Measurements from ENCODE around the gene SEMA5A.

SEMA5A gene

GRCh38 chr5:9182899-9183695, 362.8 kb downstream of the SEMA5A start:
- no peaks in the 10 kb centered on the region for H3K27me3 Mint-ChIP-seq

GRCh38 chr5:9176641-9177040, 369.2 kb downstream of the SEMA5A start:
- no peaks in the 10 kb centered on the region for H3K4me1 Mint-ChIP-seq (ENCODE audit: low read depth)
- no peaks in the 10 kb centered on the region for H3K36me3 Mint-ChIP-seq
- H3K27ac Mint-ChIP-seq = no peak overlapping the region

More at GRCh38 chr5:9182899-9183695, 362.8 kb downstream of the SEMA5A start:
- H3K4me1 Mint-ChIP-seq (ENCODE audit: low read depth) = no peaks in the 10 kb centered on the region
- no peaks in the 10 kb centered on the region for H3K36me3 Mint-ChIP-seq
- peaks cover 4% of the 10 kb centered on the region for H3K9me3 Mint-ChIP-seq (ENCODE audit: low read depth)
- H3K4me3 Mint-ChIP-seq = no peak overlapping the region
- H3K27ac Mint-ChIP-seq = no peak overlapping the region

GRCh38 chr5:9174446-9174845, 371.4 kb downstream of the SEMA5A start:
- Mint-ChIP-seq H3K36me3 (no peaks in the 10 kb centered on the region), H3K27me3 (no peaks in the 10 kb centered on the region), H3K27ac (no peak overlapping the region), H3K4me3 (no peak overlapping the region), H3K4me1 (ENCODE audit: low read depth) (no peaks in the 10 kb centered on the region), H3K9me3 (ENCODE audit: low read depth) (peaks cover 4% of the 10 kb centered on the region)

More at GRCh38 chr5:9176641-9177040, 369.2 kb downstream of the SEMA5A start:
- Mint-ChIP-seq H3K27me3 (no peaks in the 10 kb centered on the region), H3K9me3 (ENCODE audit: low read depth) (peaks cover 4% of the 10 kb centered on the region), H3K4me3 (no peak overlapping the region)

GRCh38 chr5:9173281-9174048, 372.4 kb downstream of the SEMA5A start:
- no peaks in the 10 kb centered on the region for H3K27me3 Mint-ChIP-seq
- H3K27ac Mint-ChIP-seq = no peak overlapping the region
- peaks cover 4% of the 10 kb centered on the region for H3K9me3 Mint-ChIP-seq (ENCODE audit: low read depth)
- H3K4me1 Mint-ChIP-seq (ENCODE audit: low read depth) = no peaks in the 10 kb centered on the region
- H3K4me3 Mint-ChIP-seq = no peak overlapping the region
- H3K36me3 Mint-ChIP-seq = no peaks in the 10 kb centered on the region

GRCh38 chr5:9170026-9170425, 375.8 kb downstream of the SEMA5A start:
- Mint-ChIP-seq H3K27ac (no peak overlapping the region), H3K4me1 (ENCODE audit: low read depth) (no peaks in the 10 kb centered on the region), H3K36me3 (no peaks in the 10 kb centered on the region), H3K4me3 (no peak overlapping the region), H3K27me3 (no peaks in the 10 kb centered on the region), H3K9me3 (ENCODE audit: low read depth) (peaks cover 4% of the 10 kb centered on the region)

GRCh38 chr5:9169557-9169902, 376.3 kb downstream of the SEMA5A start:
- peaks cover 4% of the 10 kb centered on the region for H3K9me3 Mint-ChIP-seq (ENCODE audit: low read depth)
- no peak overlapping the region for H3K27ac Mint-ChIP-seq
- H3K36me3 Mint-ChIP-seq = no peaks in the 10 kb centered on the region
- no peaks in the 10 kb centered on the region for H3K4me1 Mint-ChIP-seq (ENCODE audit: low read depth)
- H3K4me3 Mint-ChIP-seq = no peak overlapping the region
- H3K27me3 Mint-ChIP-seq = no peaks in the 10 kb centered on the region

GRCh38 chr5:9168791-9169556, 376.9 kb downstream of the SEMA5A start:
- Mint-ChIP-seq H3K9me3 (ENCODE audit: low read depth) (no peaks in the 10 kb centered on the region), H3K36me3 (no peaks in the 10 kb centered on the region), H3K4me3 (no peak overlapping the region), H3K4me1 (ENCODE audit: low read depth) (no peaks in the 10 kb centered on the region), H3K27me3 (no peaks in the 10 kb centered on the region), H3K27ac (no peak overlapping the region)

- no peaks in the 10 kb centered on the region for H3K4me1 Mint-ChIP-seq (ENCODE audit: low read depth)
- no peaks in the 10 kb centered on the region for H3K27me3 Mint-ChIP-seq
- no peak overlapping the region for H3K4me3 Mint-ChIP-seq
- no peak overlapping the region for H3K27ac Mint-ChIP-seq
- no peaks in the 10 kb centered on the region for H3K9me3 Mint-ChIP-seq (ENCODE audit: low read depth)
- H3K36me3 Mint-ChIP-seq = no peaks in the 10 kb centered on the region
These were observed 379.4 kb downstream of the SEMA5A start for GRCh38 chr5:9166202-9167112.

- H3K36me3 Mint-ChIP-seq = no peaks in the 10 kb centered on the region
- H3K9me3 Mint-ChIP-seq (ENCODE audit: low read depth) = no peaks in the 10 kb centered on the region
- H3K27ac Mint-ChIP-seq = no peak overlapping the region
- no peaks in the 10 kb centered on the region for H3K4me1 Mint-ChIP-seq (ENCODE audit: low read depth)
- no peak overlapping the region for H3K4me3 Mint-ChIP-seq
- H3K27me3 Mint-ChIP-seq = no peaks in the 10 kb centered on the region
These were observed 380.3 kb downstream of the SEMA5A start for GRCh38 chr5:9165546-9165945.

GRCh38 chr5:9160747-9161146, 385.1 kb downstream of the SEMA5A start:
- Mint-ChIP-seq H3K27ac (no peak overlapping the region), H3K4me3 (no peak overlapping the region), H3K4me1 (ENCODE audit: low read depth) (no peaks in the 10 kb centered on the region), H3K27me3 (no peaks in the 10 kb centered on the region), H3K36me3 (no peaks in the 10 kb centered on the region), H3K9me3 (ENCODE audit: low read depth) (no peaks in the 10 kb centered on the region)

GRCh38 chr5:9157811-9158210, 388.1 kb downstream of the SEMA5A start:
- no peaks in the 10 kb centered on the region for H3K27me3 Mint-ChIP-seq

GRCh38 chr5:9157020-9157419, 388.9 kb downstream of the SEMA5A start:
- Mint-ChIP-seq H3K4me1 (ENCODE audit: low read depth) (no peaks in the 10 kb centered on the region), H3K27ac (no peak overlapping the region), H3K4me3 (no peak overlapping the region), H3K36me3 (no peaks in the 10 kb centered on the region), H3K9me3 (ENCODE audit: low read depth) (no peaks in the 10 kb centered on the region), H3K27me3 (no peaks in the 10 kb centered on the region)

More at GRCh38 chr5:9157811-9158210, 388.1 kb downstream of the SEMA5A start:
- H3K27ac Mint-ChIP-seq = no peak overlapping the region
- no peak overlapping the region for H3K4me3 Mint-ChIP-seq
- no peaks in the 10 kb centered on the region for H3K9me3 Mint-ChIP-seq (ENCODE audit: low read depth)
- H3K36me3 Mint-ChIP-seq = no peaks in the 10 kb centered on the region
- H3K4me1 Mint-ChIP-seq (ENCODE audit: low read depth) = no peaks in the 10 kb centered on the region

- Mint-ChIP-seq H3K4me1 (ENCODE audit: low read depth) (no peaks in the 10 kb centered on the region), H3K27me3 (no peaks in the 10 kb centered on the region), H3K4me3 (no peak overlapping the region), H3K36me3 (no peaks in the 10 kb centered on the region), H3K9me3 (ENCODE audit: low read depth) (no peaks in the 10 kb centered on the region), H3K27ac (no peak overlapping the region)
These were observed 389.6 kb downstream of the SEMA5A start for GRCh38 chr5:9156282-9156681.

- no peak overlapping the region for H3K4me3 Mint-ChIP-seq
- H3K27ac Mint-ChIP-seq = no peak overlapping the region
- H3K36me3 Mint-ChIP-seq = no peaks in the 10 kb centered on the region
- no peaks in the 10 kb centered on the region for H3K27me3 Mint-ChIP-seq
- no peaks in the 10 kb centered on the region for H3K9me3 Mint-ChIP-seq (ENCODE audit: low read depth)
- no peaks in the 10 kb centered on the region for H3K4me1 Mint-ChIP-seq (ENCODE audit: low read depth)
These were observed 394.0 kb downstream of the SEMA5A start for GRCh38 chr5:9151684-9152427.
